VCaP (cell line): ENCODE results near the gene GRIA3.
"Not testable (repeated sequence)": the region's sequence is repeated elsewhere in the genome, so short reads cannot be mapped to it uniquely, and the experiment has no call there.

Source experiments
- H3K27ac ChIP-seq: fragments of 450-650 bp; 2 replicates; pipeline ENCODE4 v1.5.1; 2017
- TF ChIP-seq, protein P1 (sequence below): fragments of 450-650 bp; conservative IDR thresholded peaks from 2 replicates; pipeline ENCODE4 v1.5.1; 2017; ENCODE audit warnings: mild to moderate bottlenecking, moderate library complexity

GRIA3 gene

DNA sequence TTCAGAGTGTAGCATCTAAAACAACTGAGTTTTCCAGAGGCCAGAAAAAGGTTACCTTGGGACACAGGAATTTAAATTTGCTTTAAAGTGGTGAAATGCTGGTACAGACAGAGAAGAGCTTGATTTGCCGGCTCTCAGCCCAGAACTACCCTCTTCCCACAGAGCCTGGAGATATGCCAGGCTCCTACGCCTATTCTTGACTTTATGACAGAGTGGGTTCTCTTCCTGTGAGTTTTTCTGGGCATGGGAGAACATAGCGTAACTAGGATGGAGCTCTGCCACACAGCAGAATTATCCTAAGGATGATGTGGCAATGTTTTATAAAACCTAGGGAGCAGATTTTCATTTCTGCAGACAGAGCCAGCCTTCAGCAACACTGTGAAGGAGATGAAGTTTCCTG lies 241.8 kb downstream of the GRIA3 start:
- TF ChIP-seq, protein P1, sequence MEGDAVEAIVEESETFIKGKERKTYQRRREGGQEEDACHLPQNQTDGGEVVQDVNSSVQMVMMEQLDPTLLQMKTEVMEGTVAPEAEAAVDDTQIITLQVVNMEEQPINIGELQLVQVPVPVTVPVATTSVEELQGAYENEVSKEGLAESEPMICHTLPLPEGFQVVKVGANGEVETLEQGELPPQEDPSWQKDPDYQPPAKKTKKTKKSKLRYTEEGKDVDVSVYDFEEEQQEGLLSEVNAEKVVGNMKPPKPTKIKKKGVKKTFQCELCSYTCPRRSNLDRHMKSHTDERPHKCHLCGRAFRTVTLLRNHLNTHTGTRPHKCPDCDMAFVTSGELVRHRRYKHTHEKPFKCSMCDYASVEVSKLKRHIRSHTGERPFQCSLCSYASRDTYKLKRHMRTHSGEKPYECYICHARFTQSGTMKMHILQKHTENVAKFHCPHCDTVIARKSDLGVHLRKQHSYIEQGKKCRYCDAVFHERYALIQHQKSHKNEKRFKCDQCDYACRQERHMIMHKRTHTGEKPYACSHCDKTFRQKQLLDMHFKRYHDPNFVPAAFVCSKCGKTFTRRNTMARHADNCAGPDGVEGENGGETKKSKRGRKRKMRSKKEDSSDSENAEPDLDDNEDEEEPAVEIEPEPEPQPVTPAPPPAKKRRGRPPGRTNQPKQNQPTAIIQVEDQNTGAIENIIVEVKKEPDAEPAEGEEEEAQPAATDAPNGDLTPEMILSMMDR: no peak
- no peak overlapping the region for H3K27ac ChIP-seq

DNA sequence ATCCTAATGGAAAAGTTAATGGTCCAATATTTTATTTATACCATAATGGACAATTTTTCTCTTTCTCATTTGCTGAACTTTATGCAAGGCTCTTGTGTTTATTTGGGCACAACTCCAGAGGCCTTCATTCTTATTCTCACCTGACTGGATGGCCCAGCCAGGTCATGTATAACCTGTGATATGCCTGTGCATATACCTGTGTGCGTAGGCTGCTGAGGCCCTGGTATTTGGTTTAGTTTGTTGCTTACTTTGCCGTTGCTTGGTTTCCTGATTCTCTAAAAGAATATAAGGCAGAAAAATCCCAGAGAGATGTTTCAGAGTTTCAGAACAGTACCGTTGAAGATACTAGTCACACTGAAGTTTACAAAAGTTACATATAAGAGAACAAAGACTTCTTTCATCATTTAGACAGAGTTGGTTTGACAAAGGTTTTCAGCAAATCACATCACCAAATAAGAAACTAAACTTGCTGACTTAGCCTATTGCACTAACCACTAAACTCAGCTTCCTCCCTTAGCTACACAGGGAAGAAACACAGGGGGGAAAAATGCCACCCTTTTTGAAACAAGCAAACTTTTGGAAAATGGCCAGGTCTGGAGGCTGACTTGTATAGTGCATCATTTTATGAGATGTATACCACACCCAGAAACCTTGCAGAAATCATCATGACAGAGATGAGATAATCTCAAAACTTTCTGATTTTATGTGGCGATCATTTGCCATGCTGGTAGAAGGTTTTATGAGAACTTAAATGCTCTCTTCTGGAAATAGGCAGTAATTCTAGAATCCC lies 248.5 kb downstream of the GRIA3 start:
- no peak overlapping the region for H3K27ac ChIP-seq
- TF ChIP-seq, protein P1: no peak

DNA sequence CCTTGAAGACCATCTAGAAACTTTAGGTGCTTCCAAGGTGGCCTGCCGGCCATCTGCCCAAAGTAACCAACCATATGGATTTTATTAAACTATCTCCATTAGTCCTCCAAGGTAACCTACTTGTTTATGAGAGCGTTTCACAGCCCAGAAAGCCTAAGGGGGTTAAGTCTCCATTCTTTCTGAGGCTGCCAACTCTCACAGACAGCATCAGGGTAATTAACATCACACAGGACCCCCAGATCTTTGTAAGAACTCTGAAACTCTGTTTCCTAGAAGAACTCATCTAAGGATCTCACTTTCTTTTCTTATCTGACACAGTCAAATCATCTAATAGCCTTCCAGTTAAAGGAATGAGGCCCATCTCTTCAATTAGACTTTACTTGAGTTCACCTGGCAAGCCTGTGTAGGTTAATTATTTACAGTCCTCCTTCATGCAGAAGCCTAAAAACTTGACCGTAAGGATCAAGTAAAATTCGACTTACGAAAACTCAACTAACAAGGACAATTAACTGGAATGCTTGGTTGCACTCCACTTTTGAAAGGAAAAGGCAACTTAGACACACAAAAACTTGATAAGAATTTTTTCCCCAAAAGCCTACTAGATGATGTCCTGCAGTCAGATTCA lies 252.5 kb downstream of the GRIA3 start:
- no peak overlapping the region for H3K27ac ChIP-seq
- TF ChIP-seq, protein P1: no peak

DNA sequence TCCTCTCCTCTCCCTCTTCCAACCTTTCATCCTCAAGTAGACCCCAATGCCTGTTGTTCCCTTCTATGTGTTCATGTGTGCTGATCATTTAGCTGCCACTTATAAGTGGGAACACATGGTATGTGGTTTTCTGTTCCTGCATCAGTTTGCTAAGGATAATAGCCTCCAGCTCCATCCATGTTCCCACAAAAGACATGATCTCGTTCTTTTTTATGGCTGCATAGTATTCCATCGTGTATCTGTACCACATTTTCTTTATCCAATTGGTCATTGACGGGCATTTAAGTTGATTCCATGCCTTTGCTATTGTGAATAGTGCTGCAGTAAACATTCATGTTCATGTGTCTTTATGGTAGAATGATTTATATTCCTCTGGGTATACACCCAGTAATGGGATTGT lies 255.8 kb downstream of the GRIA3 start:
- not testable (repeated sequence) for H3K27ac ChIP-seq

DNA sequence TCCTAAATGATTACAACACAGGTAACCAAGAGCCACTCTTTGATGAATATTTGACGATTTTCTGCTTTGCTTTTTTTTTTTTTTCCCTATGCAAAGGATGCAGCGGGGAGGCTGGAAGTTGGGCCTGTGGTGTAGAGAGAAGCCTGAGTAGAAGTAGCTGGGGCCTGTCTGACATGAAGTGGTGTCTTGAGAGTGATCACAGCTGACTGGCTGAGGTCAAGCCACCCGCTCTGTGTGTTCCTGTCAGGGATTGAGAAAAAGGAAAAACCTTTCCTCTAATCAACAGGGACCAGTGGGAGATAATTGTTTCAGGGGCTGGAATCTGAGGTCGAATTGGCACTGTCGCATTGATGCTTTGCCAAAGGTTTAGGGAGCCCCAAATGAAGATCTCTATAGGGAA lies 258.7 kb downstream of the GRIA3 start:
- no peak overlapping the region for H3K27ac ChIP-seq
- TF ChIP-seq, protein P1: no peak

DNA sequence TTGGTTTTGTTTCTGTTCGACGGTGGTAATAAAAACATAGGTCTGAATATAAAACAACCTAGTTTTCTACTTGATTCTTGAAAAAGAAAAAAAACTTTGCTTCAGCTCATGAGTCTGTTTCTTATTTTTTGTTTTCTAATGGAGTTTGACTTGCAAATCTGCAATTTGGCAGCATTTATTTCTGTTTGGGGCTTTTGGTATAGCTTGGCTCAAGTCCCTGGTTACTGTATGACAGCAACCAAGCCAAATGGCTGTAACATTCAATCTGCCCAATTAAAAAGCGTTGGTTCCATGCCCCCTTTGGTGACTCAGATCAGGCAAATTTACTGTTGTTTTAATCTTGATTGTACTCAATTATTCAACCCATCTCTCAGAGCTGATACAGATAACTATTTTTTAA lies 263.4 kb downstream of the GRIA3 start:
- TF ChIP-seq, protein P1: no peak
- H3K27ac ChIP-seq: peak overlapping the region; percentile 31; the same call in 1 of the 2 replicates

DNA sequence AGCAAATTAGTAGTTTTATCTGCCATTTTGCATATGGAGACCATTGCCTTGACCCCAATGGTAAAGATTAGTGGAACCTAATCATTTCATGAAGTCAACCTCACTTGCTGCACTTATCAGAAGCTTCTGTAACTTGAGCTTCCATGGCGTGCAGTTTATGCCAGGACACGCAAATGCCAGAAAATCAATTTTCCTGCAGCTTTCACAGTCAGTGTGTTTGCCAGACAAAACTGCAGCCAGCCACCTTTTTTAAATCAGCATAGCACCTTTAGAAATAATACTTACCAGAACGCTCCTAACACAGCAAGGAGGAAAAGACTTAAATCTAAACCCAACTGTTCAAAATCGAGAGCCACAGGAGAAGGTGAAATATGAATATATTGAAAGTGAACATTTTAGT lies 265.3 kb downstream of the GRIA3 start:
- TF ChIP-seq, protein P1: no peak
- no peak overlapping the region for H3K27ac ChIP-seq

DNA sequence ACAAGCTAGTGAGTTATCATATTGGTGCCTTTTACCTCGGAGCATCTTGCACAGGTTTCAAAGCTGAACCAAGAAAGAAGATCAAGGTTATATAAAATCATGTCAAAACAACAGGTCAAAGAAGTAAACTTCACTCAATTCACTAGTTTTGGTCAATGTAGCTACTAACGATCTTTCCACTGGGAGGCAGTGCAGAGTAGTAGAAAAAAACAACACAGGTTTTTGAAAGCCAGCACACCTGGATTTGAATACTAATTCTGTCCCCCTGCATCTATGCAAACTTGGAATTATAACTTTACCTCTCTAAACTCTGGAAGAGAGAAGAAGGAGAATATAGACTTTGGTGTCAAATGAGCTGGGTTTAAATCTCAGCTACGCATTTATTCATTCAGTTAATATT lies 266.1 kb downstream of the GRIA3 start:
- H3K27ac ChIP-seq: no peak overlapping the region
- TF ChIP-seq, protein P1: peak; percentile 41; the same call in 1 of the 2 replicates
